Measurements from ENCODE around the gene HMGB2.

The HMGB2 gene

DNA sequence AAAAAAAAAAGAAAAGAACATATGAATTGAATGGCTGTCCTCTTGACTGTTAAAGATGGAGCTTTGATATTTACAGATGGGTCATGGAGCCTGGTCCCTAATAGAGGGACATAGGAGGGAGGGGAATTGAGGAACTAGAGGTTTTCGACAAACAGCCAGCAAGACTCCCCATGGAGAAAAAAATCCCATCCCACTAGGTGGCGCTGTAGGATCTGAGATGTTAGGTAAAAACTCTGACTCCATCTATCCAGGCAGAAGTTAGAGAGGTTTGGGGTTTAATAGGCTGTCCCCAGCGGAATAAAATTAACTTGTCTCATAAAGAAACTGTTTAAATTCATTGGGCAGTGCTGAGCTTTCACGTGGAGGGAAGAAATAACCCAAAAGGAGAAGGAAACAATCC lies 45.9 kb downstream of the HMGB2 start:
- DNase-seq (ENCODE audit: low read depth): peak; percentile 39

DNA sequence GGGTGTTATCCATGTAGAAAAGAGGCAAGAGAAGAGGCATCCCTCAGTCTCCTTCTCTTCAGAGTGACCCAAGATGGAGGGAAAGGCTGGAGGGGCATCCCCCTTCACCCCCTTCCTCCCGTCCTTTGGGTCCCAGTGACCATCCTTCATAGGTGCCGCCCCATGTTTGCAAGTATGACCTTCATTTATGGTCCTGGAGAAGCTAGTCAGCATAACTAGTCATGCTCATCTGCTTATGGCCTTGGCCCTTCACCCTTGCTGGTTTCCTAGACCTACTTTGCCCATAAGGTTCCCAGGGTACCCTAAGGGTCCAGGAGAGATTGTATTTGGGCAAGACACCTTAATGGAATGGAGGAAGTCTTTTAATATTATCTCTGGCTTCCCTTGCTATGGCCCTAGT lies 46.7 kb downstream of the HMGB2 start:
- no peak for DNase-seq (ENCODE audit: low read depth)

DNA sequence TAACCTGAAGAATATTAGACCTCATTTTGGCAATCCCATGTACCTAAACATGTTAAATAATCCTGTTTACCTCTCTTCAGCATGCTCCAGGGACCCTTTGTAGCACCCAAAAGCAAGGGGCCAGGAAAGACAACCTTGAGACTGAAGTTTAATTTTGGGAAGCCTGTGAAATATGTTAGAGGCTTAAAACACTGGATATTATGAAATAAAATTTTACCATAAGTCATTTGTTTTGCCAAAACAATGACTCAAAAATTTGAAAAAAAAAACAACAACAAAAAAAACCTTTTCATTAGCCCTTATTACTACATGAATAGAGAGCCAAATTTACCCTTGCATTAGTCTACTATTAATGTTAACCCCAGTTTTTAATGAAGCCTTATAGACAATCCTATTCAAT lies 49.7 kb downstream of the HMGB2 start:
- DNase-seq (ENCODE audit: low read depth): no peak

DNA sequence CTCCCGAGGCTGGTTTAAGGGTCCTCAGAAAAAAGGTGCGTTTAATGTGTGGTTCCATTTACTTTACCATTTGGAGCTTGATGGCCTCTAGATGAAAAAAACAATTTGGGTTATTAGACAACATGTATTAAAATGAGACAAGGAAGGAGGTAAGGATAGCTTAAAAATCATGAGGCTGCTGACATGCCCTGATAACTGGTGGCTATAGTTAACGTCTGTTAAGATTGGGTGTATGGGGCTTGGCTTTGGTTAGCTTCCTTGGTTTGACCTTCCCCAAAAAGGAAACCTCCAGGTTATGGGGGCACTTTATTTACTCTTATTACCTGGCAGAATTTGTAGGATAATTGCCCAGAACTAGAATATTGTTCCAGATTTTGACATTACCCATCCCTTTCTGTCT lies 51.5 kb downstream of the HMGB2 start:
- no peak for DNase-seq (ENCODE audit: low read depth)

DNA sequence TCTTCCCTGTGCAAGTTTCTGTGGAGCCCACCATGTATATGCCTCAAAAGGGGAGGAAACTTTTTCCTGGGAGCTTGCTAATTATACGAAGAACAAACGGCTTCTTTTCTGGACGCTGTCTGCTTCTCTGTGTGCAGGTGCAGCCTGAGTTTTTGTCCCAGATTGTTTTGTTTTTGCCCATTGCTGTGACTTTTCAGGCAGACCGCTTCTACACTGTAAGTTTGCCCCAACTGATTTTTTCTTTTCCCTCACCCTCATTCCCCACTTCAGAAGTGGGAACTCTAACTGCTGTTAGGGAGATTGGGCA lies 51.9 kb downstream of the HMGB2 start:
- DNase-seq (ENCODE audit: low read depth): no peak

DNA sequence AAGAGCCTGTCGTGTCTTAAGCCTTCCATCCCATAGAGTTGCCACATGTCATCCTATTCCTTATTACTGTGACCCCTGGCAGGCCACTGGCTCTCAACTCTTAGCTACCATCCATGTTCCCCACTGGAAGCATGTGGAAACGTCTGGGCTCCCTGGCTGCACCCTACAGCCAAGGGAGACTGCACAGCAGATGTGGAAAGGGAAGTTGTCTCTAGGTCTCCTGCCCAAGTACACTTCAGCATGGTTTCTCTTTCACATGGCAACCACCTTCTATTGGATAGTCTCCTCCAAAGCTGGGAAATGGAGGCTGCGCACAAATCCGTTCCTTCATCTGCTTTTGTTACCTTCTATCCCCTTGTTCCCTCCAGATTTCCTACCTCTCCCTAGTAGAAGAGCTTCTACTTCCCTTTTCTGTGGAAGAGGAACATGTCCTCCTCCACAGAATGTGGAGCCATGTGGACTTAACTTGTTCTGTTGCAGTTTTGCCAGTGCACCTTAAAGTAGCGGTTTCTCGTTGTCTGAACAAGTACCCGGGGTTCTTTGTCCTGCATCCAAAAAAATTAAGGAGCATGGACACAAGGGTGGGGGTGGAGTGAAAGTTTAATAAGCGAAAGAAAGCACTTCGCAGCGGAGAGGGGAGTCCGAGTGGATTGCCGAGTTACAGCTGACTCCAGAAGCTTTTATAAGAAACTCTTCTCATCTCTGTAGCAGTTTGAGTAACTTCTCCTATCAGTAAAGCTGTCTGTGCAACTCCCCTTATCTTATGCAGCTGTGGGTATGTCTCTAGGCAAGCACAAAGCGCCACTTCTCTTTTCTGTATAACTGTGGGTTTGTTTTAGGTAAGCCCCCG lies 52.5 kb downstream of the HMGB2 start:
- DNase-seq (ENCODE audit: low read depth): no peak

Data from activated T-helper 9 cell treated with anti-CD3 and anti-CD28 coated beads, Interleukin-2, amount 50 U/mL, for 16 hours (primary cell).